ENCODE results near the gene OSBPL3. TPM values are rescaled to one million over a fixed set of nuclear protein-coding genes. Genes with fewer than 3 reads are reported as not detected.

OSBPL3 gene
- total and polyA plus RNA-seq, 2 donors (not counting 1 experiment from before 2014, with no cell fraction given), result 13.5 to 67.6 TPM

- no peak for DNase-seq
- Histone ChIP-seq H3K4me2 (replicated peaks; ENCODE audit: low read depth, low read length, poor library complexity, severe bottlenecking) (peak overlapping the region; percentile 89), H2AFZ (ENCODE audit: insufficient read depth, low read depth, low read length, poor library complexity, severe bottlenecking) (peak overlapping the region; percentile 94), H4K20me1 (ENCODE audit: control insufficient read depth, insufficient read depth, low read length, poor library complexity, severe bottlenecking) (peaks cover 10% of the 10 kb centered on the region), H3K9me3 (ENCODE audit: control extremely low read depth in 1 of 3, control insufficient read depth in 2 of 3, insufficient read depth in 1 of 3, low read length in 2 of 3) (no peaks in the 10 kb centered on the region), H3K4me3 (ENCODE audit: control extremely low read depth in 1 of 5, extremely low read depth in 1 of 5, insufficient read depth in 1 of 5, low read depth in 2 of 5, low read length in 4 of 5) (peak overlapping the region; percentile 21 to 97 (median 76)), H3K9ac (ENCODE audit: low read length) (peak overlapping the region; percentile 85), H3K27me3 (replicated peaks in 1 of 4; ENCODE audit: control extremely low read depth in 1 of 4, control insufficient read depth in 3 of 4, insufficient read depth in 4 of 4, low read length in 3 of 4) (no peaks in the 10 kb centered on the region), H3K79me2 (ENCODE audit: control insufficient read depth, insufficient read depth, low read length) (peaks cover 49% of the 10 kb centered on the region), H3K4me1 (ENCODE audit: control insufficient read depth in 2 of 2, insufficient read depth in 2 of 2, low read length in 2 of 2) (peaks cover 17 to 27% of the 10 kb centered on the region in 2 donors), H3K27ac (ENCODE audit: low read length in 2 of 2) (peak overlapping the region; percentile 8 to 50), H3K36me3 (replicated peaks in 1 of 2; ENCODE audit: control extremely low read depth in 1 of 2, control insufficient read depth in 1 of 2, extremely low read depth in 1 of 2, insufficient read depth in 2 of 2, low read length in 1 of 2) (no peaks in the 10 kb centered on the region)
- POLR2A ChIA-PET, result interaction anchor here (0.7 to 2.0 kb wide), 7 partner anchors 9 to 158 kb away, joined by 3 to 15 read pairs (median 4); partner anchors contain the start of gene CYCS
- CTCF ChIA-PET, result interaction anchor here (0.7 to 7.3 kb wide), 22 partner anchors 12 to 166 kb away, joined by 3 to 116 read pairs (median 5); partner anchors contain the start of gene CYCS
- TF ChIP-seq CTCF (IDR thresholded peaks at IDR 0.05), result no peak
- no peak for TF ChIP-seq EZH2 (IDR thresholded peaks at IDR 0.05; ENCODE audit: borderline replicate concordance, insufficient read depth, low read depth, low read length, poor library complexity, severe bottlenecking)
- Mint-ChIP-seq H3K27ac (peak overlapping the region; percentile 72), H3K27me3 (no peaks in the 10 kb centered on the region), H3K4me1 (peaks cover 52% of the 10 kb centered on the region), H3K4me3 (peak overlapping the region; percentile 95), H3K9me3 (ENCODE audit: insufficient read depth) (no peaks in the 10 kb centered on the region)
- 29% methylated on average over 28 of the region's 29 CpGs for WGBS (ENCODE audit: insufficient coverage)
- ATAC-seq (ENCODE audit: low read depth), result no peak
- intact Hi-C loops (cut with micrococcal nuclease), result loop anchor here (1.0 to 5.0 kb wide), 4 partner anchors 16 to 407 kb away; partner anchors contain the start of gene PALS2
These were observed 1.0 kb downstream of the OSBPL3 start for GRCh38 chr7:24978843-24979469.

- POLR2A ChIA-PET, result no interaction called here
- H3K27me3 Mint-ChIP-seq, result no peaks in the 10 kb centered on the region
- Histone ChIP-seq H3K27me3 (replicated peaks in 1 of 4; ENCODE audit: control extremely low read depth in 1 of 4, control insufficient read depth in 3 of 4, insufficient read depth in 4 of 4, low read length in 3 of 4) (no peaks in the 10 kb centered on the region), H3K79me2 (ENCODE audit: control insufficient read depth, insufficient read depth, low read length) (peaks cover 74% of the 10 kb centered on the region), H3K4me3 (ENCODE audit: control extremely low read depth in 1 of 5, extremely low read depth in 1 of 5, insufficient read depth in 1 of 5, low read depth in 2 of 5, low read length in 4 of 5) (no peak overlapping the region), H3K4me2 (replicated peaks; ENCODE audit: low read depth, low read length, poor library complexity, severe bottlenecking) (no peak overlapping the region), H2AFZ (ENCODE audit: insufficient read depth, low read depth, low read length, poor library complexity, severe bottlenecking) (no peak overlapping the region), H4K20me1 (ENCODE audit: control insufficient read depth, insufficient read depth, low read length, poor library complexity, severe bottlenecking) (peaks cover 10% of the 10 kb centered on the region), H3K36me3 (replicated peaks in 1 of 2; ENCODE audit: control extremely low read depth in 1 of 2, control insufficient read depth in 1 of 2, extremely low read depth in 1 of 2, insufficient read depth in 2 of 2, low read length in 1 of 2) (no peaks in the 10 kb centered on the region), H3K4me1 (ENCODE audit: control insufficient read depth in 2 of 2, insufficient read depth in 2 of 2, low read length in 2 of 2) (peaks cover 9 to 12% of the 10 kb centered on the region in 2 donors), H3K9me3 (ENCODE audit: control extremely low read depth in 1 of 3, control insufficient read depth in 2 of 3, insufficient read depth in 1 of 3, low read length in 2 of 3) (no peaks in the 10 kb centered on the region), H3K27ac (ENCODE audit: low read length in 2 of 2) (no peak overlapping the region), H3K9ac (ENCODE audit: low read length) (no peak overlapping the region)
- DNase-seq (no peak), ATAC-seq (ENCODE audit: low read depth) (no peak)
- CTCF ChIA-PET, result interaction anchor here (0.7 kb wide), 1 partner anchor 94 kb away, joined by 6 read pairs; no protein-coding TSS in a partner anchor
- intact Hi-C loops (cut with micrococcal nuclease), result loop anchor here (1.0 to 5.0 kb wide), 3 partner anchors 8 to 403 kb away; partner anchors contain the start of gene PALS2
- TF ChIP-seq CTCF (IDR thresholded peaks at IDR 0.05), result no peak
- TF ChIP-seq EZH2 (IDR thresholded peaks at IDR 0.05; ENCODE audit: borderline replicate concordance, insufficient read depth, low read depth, low read length, poor library complexity, severe bottlenecking), result no peak
- peaks cover 42% of the 10 kb centered on the region for H3K4me1 Mint-ChIP-seq
- H3K27ac Mint-ChIP-seq, result no peak overlapping the region
- H3K4me3 Mint-ChIP-seq, result no peak overlapping the region
- 100% methylated on average over 1 of the region's 4 CpGs for WGBS (ENCODE audit: insufficient coverage)
- H3K9me3 Mint-ChIP-seq (ENCODE audit: insufficient read depth), result no peaks in the 10 kb centered on the region
These were observed 4.2 kb downstream of the OSBPL3 start for GRCh38 chr7:24975644-24976260.

Measured in B cell (primary cell).